Activated CD4-positive, alpha-beta T cell treated with anti-CD3 and anti-CD28 coated beads, Interleukin-10, Interleukin-2, amounts not matched to agents 100 ng/mL and 50 ng/mL, durations not matched to agents 16 hours and 8 hours (primary cell): Measurements from ENCODE around the gene UGP2.
A peak's percentile ranks its signal among the peaks of the same experiment; 100 is the strongest.

ENCODE experiments used
- DNase-seq: peaks from one replicate; pipeline ENCODE4 v3.0.0-alpha.2; 2020

The UGP2 gene

GRCh38 chr2:63866009-63866709 is 24.5 kb downstream of the UGP2 start:
- no peak for DNase-seq

DNA sequence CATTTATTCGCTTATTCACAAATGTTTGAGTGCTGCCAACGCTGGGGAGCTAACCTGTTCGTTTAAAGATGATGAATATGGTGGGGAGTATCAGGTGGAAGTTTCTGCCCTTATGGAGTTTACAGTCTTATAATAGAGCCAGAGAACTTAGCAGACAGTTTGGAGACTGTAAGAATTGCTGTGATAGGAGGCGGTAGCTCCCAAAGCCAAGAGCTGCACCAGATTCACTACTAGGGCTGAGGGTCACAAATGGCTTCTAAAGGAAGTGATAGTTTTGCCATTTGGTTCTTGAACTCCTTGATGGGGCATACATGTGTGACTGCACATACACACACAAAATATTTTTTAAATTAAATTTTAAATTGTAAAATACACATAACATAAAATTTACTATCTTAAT is 29.0 kb downstream of the UGP2 start:
- no peak for DNase-seq

DNA sequence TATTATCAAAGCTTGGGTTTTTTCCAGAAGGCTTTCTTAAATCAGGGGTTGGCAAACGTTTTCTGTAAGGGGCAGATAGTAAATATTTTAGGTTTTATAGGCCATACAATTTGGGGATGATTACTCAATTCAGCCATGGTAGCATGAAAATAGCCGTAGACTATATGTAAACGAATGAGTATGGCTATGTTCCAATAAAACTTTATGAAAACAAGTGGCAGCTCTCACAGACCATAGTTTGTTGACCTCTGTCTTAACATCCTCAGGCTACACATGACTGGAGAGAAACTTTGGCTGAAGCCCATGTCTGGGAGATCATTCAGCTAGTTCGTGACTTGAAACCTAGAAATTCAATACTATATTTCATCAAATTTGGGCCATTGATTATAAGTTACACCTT is 30.2 kb downstream of the UGP2 start:
- no peak for DNase-seq

GRCh38 chr2:63872571-63873328 is 31.1 kb downstream of the UGP2 start:
- no peak for DNase-seq

DNA sequence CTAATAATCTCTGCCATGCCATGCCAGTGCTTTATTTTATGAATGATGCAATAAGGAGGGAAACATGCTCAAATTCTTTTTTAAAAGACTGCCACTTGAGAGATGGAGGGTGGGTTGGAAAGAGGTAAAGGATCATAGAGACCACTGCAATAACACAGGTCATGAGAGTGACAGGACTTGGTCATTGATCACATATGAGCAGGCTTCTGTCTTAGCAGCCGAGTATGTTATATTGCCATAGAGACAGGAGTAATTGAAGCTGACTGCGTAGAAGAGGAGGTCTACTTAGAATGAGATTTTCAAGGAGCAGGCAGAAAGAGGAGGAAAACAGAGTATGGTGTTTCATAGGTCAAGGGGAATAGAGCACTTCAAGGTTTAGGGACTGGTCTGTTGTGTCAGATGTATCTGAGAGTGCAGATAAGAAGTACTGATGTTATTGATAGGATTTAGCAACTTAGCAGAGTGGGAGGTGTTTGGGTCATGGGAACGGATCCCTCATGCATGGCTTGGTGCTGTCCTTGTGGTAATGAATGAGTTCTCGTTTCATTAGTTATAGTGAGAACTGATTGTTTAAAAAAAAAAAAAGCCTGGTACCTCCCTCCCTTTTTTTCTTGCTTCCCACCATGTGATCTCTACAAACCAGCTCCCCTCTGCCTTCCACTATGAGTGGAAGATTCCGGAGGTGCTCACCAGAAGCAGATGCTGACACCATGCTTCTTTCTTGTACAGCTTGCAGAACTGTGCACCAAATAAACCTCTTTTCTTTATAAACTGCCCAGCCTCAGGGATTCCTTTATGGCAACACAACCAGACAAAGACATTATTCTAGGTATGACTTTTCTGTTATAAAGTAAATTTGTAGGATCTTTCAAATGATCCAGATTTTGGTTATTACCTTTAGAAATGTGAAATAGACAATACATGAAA is 32.8 kb downstream of the UGP2 start:
- no peak for DNase-seq

- DNase-seq: no peak
Observed at GRCh38 chr2:63875131-63875527, 33.4 kb downstream of the UGP2 start.

GRCh38 chr2:63875559-63876245 is 34.0 kb downstream of the UGP2 start:
- no peak for DNase-seq

DNA sequence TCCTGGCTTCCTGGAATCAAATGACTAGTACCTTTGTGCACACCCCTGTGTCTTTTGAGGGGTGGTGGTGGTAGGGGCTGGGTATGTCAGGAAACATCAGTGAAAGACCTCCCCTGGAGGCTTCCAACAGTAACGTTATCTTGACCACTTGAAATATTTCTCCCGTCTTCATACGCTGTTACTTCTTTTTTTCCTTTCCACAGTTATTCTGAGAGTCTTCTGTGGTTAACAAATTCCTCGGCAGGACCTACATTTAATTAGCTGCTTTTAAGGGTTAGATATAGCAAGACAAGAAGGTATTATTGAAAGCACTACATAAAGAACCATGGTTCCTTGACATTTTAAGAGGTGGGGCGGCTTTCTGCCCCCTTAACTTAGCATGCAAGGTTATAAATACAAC is 34.6 kb downstream of the UGP2 start:
- DNase-seq: no peak

- DNase-seq: no peak
Observed at GRCh38 chr2:63878486-63878885, 36.8 kb downstream of the UGP2 start.

DNA sequence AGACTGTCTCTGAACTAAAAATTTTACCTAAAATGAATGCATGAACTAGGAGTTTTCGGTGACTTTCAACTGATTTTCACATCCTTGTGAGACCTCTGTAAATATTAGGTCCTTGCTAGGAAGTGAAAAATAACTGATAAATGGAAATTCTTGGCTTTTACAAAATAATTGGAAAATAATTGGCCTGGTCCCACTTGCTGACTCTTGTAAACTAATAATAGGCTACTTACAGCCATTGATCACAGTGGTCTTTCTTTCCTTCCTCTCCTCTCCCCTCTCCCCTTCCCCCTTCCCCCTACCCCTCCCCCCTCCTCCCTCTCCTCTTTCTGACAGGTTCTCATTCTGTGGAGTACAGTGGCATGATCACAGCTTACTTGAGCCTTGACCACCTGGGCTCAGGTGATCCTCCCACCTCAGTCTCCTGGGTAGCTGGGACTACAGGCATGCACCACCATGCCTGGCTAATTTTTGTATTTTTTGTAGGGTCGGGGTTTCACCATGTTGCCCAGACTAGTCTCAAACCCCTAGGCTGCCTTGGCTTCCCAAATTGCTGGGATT is 38.3 kb downstream of the UGP2 start:
- DNase-seq: no peak

DNA sequence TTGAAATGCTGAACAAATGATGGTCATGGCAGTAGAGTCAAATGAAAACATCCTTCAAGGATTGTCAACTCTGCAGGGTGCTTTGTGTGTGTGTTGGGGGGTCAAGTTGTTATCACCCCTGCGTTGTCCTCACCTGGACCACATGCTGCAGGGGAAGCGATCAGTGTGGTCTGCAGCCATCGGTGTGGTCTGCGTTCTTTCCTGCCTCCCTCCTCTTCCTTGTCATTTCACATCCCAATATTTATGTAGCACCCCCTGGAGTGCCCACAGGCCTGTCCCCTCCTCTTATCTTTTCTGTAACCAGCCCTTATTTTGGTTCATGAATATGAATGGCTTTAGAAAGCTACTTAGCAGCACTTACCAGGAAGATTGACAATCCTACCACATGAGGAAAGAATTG is 38.9 kb downstream of the UGP2 start:
- no peak for DNase-seq

DNA sequence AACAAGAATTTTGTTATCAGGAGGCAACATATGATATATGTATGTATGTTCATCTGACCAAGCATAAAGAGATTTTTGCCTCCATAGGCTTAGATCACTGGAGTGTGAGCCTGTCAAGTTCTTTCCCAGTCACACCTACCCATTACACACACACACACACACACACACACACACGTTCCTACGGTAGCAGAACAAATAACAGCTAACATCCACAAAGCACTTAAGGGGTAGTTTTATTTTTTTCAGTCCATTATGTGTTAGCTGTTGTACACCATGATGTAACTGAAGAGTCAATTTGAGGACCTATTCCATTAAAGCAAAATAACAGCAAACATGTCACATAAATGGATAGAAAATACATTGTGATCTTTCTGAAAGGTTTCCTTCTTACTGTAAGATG is 39.5 kb downstream of the UGP2 start:
- no peak for DNase-seq

DNA sequence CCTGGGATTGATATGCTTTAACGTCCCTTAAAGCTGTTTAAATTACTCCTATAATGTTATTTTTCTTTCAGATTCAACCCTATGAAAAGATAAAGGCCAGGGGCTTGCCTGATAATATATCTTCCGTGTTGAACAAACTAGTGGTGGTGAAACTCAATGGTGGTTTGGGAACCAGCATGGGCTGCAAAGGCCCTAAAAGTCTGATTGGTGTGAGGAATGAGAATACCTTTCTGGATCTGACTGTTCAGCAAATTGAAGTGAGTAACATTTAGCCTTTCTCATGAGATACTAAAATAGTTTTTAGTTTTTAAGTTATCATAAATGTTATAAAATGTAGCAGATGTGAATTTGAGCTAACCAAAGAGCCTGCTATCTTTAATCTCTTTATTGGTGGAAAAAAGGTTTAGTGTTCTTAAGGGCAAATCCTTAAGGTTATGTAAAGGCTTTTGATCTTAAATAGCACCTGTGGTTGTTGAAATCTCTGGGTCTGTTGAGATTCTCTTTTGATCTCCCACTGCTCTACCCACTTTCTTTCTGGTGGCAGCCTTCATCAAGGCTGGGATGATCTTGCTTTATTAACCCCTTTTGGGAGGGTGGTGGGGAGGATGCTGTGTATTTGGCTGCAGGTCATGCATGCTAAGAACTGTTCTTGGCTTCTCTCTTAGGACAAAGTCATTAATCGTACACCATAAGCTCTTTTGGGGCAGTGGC is 40.9 kb downstream of the UGP2 start:
- DNase-seq: peak; percentile 20

DNA sequence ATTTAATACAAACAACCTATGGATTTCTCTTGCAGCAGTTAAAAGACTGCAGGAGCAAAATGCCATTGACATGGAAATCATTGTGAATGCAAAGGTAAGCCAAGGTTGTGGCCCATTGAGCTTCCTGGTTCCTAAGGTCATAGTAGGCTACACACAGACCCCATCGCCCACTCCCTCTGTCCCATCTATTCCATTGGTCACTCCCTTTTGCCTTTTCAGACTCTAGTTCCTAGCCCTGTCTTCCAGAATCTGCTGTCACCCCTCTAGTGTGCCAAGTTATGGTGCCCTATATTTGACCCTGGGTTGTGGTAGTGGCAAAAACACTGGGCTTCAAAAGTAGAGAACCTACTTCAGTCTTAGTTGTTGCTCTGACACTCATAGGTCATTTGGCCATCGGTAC is 44.7 kb downstream of the UGP2 start:
- no peak for DNase-seq

GRCh38 chr2:63888053-63888452 is 46.4 kb downstream of the UGP2 start:
- DNase-seq: no peak

DNA sequence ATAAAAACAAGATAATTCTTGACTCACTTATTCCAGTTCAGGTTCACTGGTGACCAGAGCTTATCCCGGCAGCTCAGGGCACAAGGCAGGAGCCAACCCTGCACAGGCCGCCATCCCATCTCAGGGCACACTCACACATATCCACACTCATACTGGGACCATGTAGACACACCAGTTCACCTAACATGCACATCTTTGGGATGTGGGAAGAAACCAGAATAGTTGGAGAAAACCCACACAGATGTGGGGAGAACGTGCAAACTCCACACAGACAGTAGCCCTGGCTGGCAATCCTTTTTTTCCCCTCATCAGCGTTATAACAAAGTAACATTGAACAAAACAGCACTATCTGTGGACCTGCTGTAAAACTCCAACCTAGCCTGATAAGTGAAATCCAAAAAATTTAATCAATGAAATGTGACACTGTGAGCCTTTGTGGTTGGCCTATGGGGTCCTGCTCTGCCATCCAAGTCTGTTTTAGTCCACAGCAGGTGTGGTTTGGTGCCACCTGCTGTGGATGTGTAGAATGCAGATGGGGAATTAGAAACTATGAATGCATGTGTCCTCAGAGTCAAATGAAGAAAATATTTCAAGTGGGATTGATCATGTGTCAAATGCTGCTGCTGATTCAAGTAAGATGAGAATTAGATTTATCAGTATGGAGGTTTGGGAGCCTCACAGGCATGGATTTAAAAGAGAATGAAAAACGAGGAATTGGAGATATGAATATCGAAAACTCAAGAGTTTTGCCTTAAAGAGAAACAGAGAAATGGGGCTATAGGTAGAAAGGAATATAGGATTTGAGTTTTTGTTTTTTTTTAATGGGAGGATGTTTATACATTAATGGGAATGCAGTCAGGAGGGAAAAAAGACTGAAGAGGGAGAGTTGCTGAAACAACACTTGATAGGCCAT is 47.0 kb downstream of the UGP2 start:
- peak; percentile 55 for DNase-seq

- no peak for DNase-seq
Observed at GRCh38 chr2:63890678-63891077, 49.0 kb downstream of the UGP2 start.

- DNase-seq: no peak
Observed at GRCh38 chr2:63891488-63892030, 49.9 kb downstream of the UGP2 start.

DNA sequence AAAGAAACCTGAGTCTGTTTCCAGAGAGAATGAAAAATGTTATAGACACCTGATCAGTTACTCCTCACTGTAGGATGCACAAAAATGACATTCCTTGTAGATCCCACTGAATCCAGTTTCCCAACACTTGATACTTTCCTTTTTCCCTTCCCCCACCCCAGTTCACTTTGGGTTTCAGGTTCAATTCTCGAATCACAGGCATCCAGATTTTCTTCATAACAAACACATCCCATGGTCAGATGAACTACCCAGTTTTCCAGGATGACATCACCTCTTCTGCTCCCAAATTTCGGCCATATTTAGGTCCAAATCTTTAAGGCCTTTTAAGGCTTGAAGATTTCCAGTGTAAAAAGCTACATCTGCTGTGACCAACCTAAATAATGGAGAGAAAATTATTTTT is 51.5 kb downstream of the UGP2 start:
- DNase-seq: no peak

- DNase-seq: no peak
Observed at GRCh38 chr2:63894167-63894566, 52.5 kb downstream of the UGP2 start.

DNA sequence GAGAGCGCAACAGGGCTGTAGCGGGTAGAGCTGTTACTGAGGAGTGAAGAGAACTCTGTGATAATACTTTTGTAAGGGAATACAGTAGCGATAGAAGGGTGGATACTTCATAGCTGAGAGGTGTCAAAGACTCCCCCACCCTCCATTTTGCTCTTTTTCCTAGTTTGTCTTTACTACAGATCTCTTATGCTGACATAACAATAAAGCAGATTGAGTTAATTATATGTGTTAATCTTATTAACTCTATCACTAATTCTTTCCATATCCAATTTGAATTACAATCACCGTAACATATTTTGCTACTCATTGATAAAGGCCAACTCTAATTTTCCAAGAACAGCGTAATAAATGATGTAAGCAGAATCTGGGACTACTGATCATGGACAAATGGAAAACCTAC is 57.1 kb downstream of the UGP2 start:
- DNase-seq: no peak
